B cell (primary cell): ENCODE measurements around the gene ZNF25. TPM values are rescaled to one million over a fixed set of nuclear protein-coding genes. Genes with fewer than 3 reads are reported as not detected.

Experiments
- ATAC-seq: fragments of 200-7000 bp; cut with Tn5 transposase; one replicate; pipeline ENCODE4 v1.10.0; 2021; ENCODE audit warnings: low read depth, mild to moderate bottlenecking, moderate number of reproducible peaks, moderate library complexity
- CTCF ChIA-PET: fragments of 350-600 bp; sonication (Branson Sonifier 250); formaldehyde crosslinking; loops from one replicate; lab custom pipeline; 2021; ENCODE audit warnings: antibody characterized with exemption, inconsistent platforms; lab: Charles Lee
- POLR2A ChIA-PET: fragments of 350-600 bp; sonication (Branson Sonifier 250); formaldehyde crosslinking; loops from one replicate; lab custom pipeline; 2021; ENCODE audit warnings: antibody characterized with exemption; lab: Charles Lee
- DNase-seq: peaks from one replicate; pipeline ENCODE4 v3.0.0; 2013
- H2AFZ ChIP-seq: 2 replicates; pipeline ENCODE4 v1.6.1; 2012; ENCODE audit warnings: mild to moderate bottlenecking, low read depth, low read length; ENCODE audit not compliant: insufficient read depth, poor library complexity, severe bottlenecking
- H3K27ac ChIP-seq, 2 donors: 1 replicate in 1 of 2; 2 replicates in 1 of 2; pipeline ENCODE4 v1.5.1; 2012 to 2013; ENCODE audit warnings: low read length in 2 of 2, mild to moderate bottlenecking in 2 of 2, moderate library complexity in 1 of 2
- H3K27me3 ChIP-seq, 4 experiments: fragments of 200-600 bp in 1 of 4; sonication (generic) in 1 of 4; replicated peaks in 1 of 4; 1 replicate in 2 of 4; 2 replicates in 2 of 4; pipeline versions ENCODE4 v1.6.1 to v1.7.0; 2013 to 2016; ENCODE audit warnings: low read length in 3 of 4, mild to moderate bottlenecking in 2 of 4, mixed read lengths in 1 of 4, moderate library complexity in 1 of 4; ENCODE audit not compliant: insufficient read depth in 4 of 4, control insufficient read depth in 3 of 4; ENCODE audit errors: control extremely low read depth in 1 of 4
- H3K36me3 ChIP-seq, 2 experiments: replicated peaks in 1 of 2; 1 replicate in 1 of 2; 2 replicates in 1 of 2; pipeline versions ENCODE4 v1.6.1 to v1.7.1; 2013; ENCODE audit warnings: low read length in 1 of 2; ENCODE audit not compliant: insufficient read depth in 2 of 2, control insufficient read depth in 1 of 2; ENCODE audit errors: control extremely low read depth in 1 of 2, extremely low read depth in 1 of 2
- H3K4me1 ChIP-seq, 2 donors: fragments of 200-600 bp in 1 of 2; sonication (generic) in 1 of 2; 1 replicate in 1 of 2; 2 replicates in 1 of 2; pipeline versions ENCODE4 v1.5.1 to v1.6.1; 2013 to 2017; ENCODE audit warnings: low read length in 2 of 2; ENCODE audit not compliant: control insufficient read depth in 2 of 2, insufficient read depth in 2 of 2
- H3K4me2 ChIP-seq: replicated peaks from 2 replicates; pipeline ENCODE3; 2012; ENCODE audit warnings: mild to moderate bottlenecking, low read depth, low read length; ENCODE audit not compliant: poor library complexity, severe bottlenecking
- H3K4me3 ChIP-seq, 5 experiments: fragments of 200-600 bp in 1 of 5; sonication (generic) in 1 of 5; 1 replicate in 3 of 5; 2 replicates in 2 of 5; pipeline versions ENCODE4 v1.5.1 to v1.7.0; 2011 to 2016; ENCODE audit warnings: low read length in 4 of 5, mild to moderate bottlenecking in 4 of 5, low read depth in 2 of 5, control low read depth in 1 of 5, moderate library complexity in 1 of 5; ENCODE audit not compliant: insufficient read depth in 1 of 5; ENCODE audit errors: control extremely low read depth in 1 of 5, extremely low read depth in 1 of 5
- H3K79me2 ChIP-seq: fragments of 200-600 bp; sonication (generic); one replicate; pipeline ENCODE4 v1.6.0; 2016; ENCODE audit warnings: low read length; ENCODE audit not compliant: control insufficient read depth, insufficient read depth
- H3K9ac ChIP-seq: fragments of 200-600 bp; sonication (generic); 2 replicates; pipeline ENCODE4 v1.6.1; 2017; ENCODE audit warnings: mild to moderate bottlenecking, low read length, moderate library complexity
- H3K9me3 ChIP-seq, 3 donors: one replicate each; pipeline versions ENCODE4 v1.6.1 to v1.7.1; 2013; ENCODE audit warnings: low read length in 2 of 3; ENCODE audit not compliant: control insufficient read depth in 2 of 3, insufficient read depth in 1 of 3; ENCODE audit errors: control extremely low read depth in 1 of 3
- H4K20me1 ChIP-seq: 2 replicates; pipeline ENCODE4 v1.6.0; 2012; ENCODE audit warnings: mild to moderate bottlenecking, low read length; ENCODE audit not compliant: insufficient read depth, control insufficient read depth, poor library complexity, severe bottlenecking
- H3K27ac Mint-ChIP-seq: one replicate; pipeline ENCODE4 v1.8.0; 2021; ENCODE audit warnings: mixed read lengths
- H3K27me3 Mint-ChIP-seq: one replicate; pipeline ENCODE4 v1.8.0; 2021; ENCODE audit warnings: mixed read lengths
- H3K4me1 Mint-ChIP-seq: one replicate; pipeline ENCODE4 v1.8.0; 2021; ENCODE audit warnings: mixed read lengths
- H3K4me3 Mint-ChIP-seq: one replicate; pipeline ENCODE4 v1.8.0; 2021; ENCODE audit warnings: mixed read lengths
- H3K9me3 Mint-ChIP-seq: one replicate; pipeline ENCODE4 v1.8.0; 2022; ENCODE audit warnings: mixed read lengths; ENCODE audit not compliant: insufficient read depth
- CTCF ChIP-seq: fragments of 200-600 bp; IDR thresholded peaks from one replicate; pipeline ENCODE4 v1.8.0; 2022; ENCODE audit warnings: antibody characterized with exemption, mild to moderate bottlenecking
- EZH2 ChIP-seq: IDR thresholded peaks from 2 replicates; pipeline ENCODE4 v1.6.1; 2012; ENCODE audit warnings: borderline replicate concordance, low read depth, mild to moderate bottlenecking, moderate library complexity, low read length; ENCODE audit not compliant: insufficient read depth, poor library complexity, severe bottlenecking
- whole genome bisulfite sequencing: methylation state at CpG from one replicate; pipeline ENCODE4 v1.1.5; 2013; ENCODE audit warnings: missing lambda C conversion rate; ENCODE audit not compliant: insufficient coverage; 5-methylcytosine and 5-hydroxymethylcytosine counted together
- intact Hi-C: fragments of 100-400 bp; cut with micrococcal nuclease; formaldehyde crosslinking; loops from one replicate; pipeline ENCODE4 v1.10.0; 2022
- polyA plus RNA-seq: library from polyadenylated mRNA; depleted of rRNA; stranded (reverse); fragments of >200 nt; gene quantifications from 2 replicates; pipeline ENCODE4 v1.2.3, GENCODE V29; 2012
- total RNA-seq, 2 donors: library from RNA; stranded (reverse); fragments of 120-200 nt in 1 of 2; gene quantifications; 1 replicate in 1 of 2; 2 replicates in 1 of 2; pipeline versions ENCODE4 v1.2.3 to v1.2.4, GENCODE V29; 2013 to 2022

Gene ZNF25
- total and polyA plus RNA-seq, 2 donors (not counting 1 experiment from before 2014, with no cell fraction given): 4.1 to 6.4 TPM

GRCh38 chr10:37952043-37952755 is 24.2 kb downstream of the ZNF25 start:
- Mint-ChIP-seq H3K4me1 (no peaks in the 10 kb centered on the region), H3K4me3 (no peak overlapping the region), H3K9me3 (peaks cover 16% of the 10 kb centered on the region), H3K27me3 (no peaks in the 10 kb centered on the region), H3K27ac (no peak overlapping the region)
- no peak overlapping the region for H3K9ac ChIP-seq
- intact Hi-C loops: no loop called here
- H3K79me2 ChIP-seq: no peaks in the 10 kb centered on the region
- POLR2A ChIA-PET: no interaction called here
- H3K9me3 ChIP-seq: peaks cover 0 to 10% (median 4%) of the 10 kb centered on the region in 3 donors
- H3K4me1 ChIP-seq: no peaks in the 10 kb centered on the region
- ATAC-seq (no peak), DNase-seq (no peak)
- H3K27ac ChIP-seq: no peak overlapping the region
- peaks cover 2 to 49% of the 10 kb centered on the region in 2 experiments for H3K36me3 ChIP-seq
- CTCF ChIA-PET: no interaction called here
- H3K27me3 ChIP-seq: no peaks in the 10 kb centered on the region
- WGBS: no CpG with 5 or more reads among the region's 2 CpGs
- no peak overlapping the region for H2AFZ ChIP-seq
- H3K4me3 ChIP-seq: no peak overlapping the region
- no peak overlapping the region for H3K4me2 ChIP-seq
- H4K20me1 ChIP-seq: no peaks in the 10 kb centered on the region
- TF ChIP-seq EZH2 (no peak), CTCF (no peak)

GRCh38 chr10:37948210-37948609 is 28.2 kb downstream of the ZNF25 start:
- ChIA-PET CTCF (no interaction called here), POLR2A (no interaction called here)
- ATAC-seq (no peak), DNase-seq (no peak)
- Histone ChIP-seq H3K4me3 (no peak overlapping the region), H2AFZ (no peak overlapping the region), H3K27ac (no peak overlapping the region), H3K79me2 (no peaks in the 10 kb centered on the region), H4K20me1 (no peaks in the 10 kb centered on the region), H3K36me3 (peaks cover 2 to 19% of the 10 kb centered on the region in 2 experiments), H3K4me1 (no peaks in the 10 kb centered on the region), H3K9ac (no peak overlapping the region), H3K27me3 (no peaks in the 10 kb centered on the region), H3K9me3 (peaks cover 0 to 8% (median 4%) of the 10 kb centered on the region in 3 donors), H3K4me2 (no peak overlapping the region)
- H3K9me3 Mint-ChIP-seq: peaks cover 11% of the 10 kb centered on the region
- intact Hi-C loops: no loop called here
- no peak overlapping the region for H3K27ac Mint-ChIP-seq
- TF ChIP-seq CTCF (no peak), EZH2 (no peak)
- H3K4me3 Mint-ChIP-seq: no peak overlapping the region
- WGBS: 100% methylated on average over 1 of the region's 3 CpGs
- no peaks in the 10 kb centered on the region for H3K4me1 Mint-ChIP-seq
- H3K27me3 Mint-ChIP-seq: no peaks in the 10 kb centered on the region
